Islet of Langerhans (tissue), 1 donor: Measurements from ENCODE around the gene AGO1.
"Not testable (repeated sequence)": the region's sequence is repeated elsewhere in the genome, so short reads cannot be mapped to it uniquely, and the experiment has no call there.

Source experiments
- FAIRE-seq: peaks from one replicate; lab custom pipeline; 2011; peaks lifted over from hg19 to GRCh38; lab: Jason Lieb, UNC

The AGO1 gene

GRCh38 chr1:35869245-35869950 lies 13.6 kb upstream of the AGO1 start:
- FAIRE-seq: not testable (repeated sequence)

DNA sequence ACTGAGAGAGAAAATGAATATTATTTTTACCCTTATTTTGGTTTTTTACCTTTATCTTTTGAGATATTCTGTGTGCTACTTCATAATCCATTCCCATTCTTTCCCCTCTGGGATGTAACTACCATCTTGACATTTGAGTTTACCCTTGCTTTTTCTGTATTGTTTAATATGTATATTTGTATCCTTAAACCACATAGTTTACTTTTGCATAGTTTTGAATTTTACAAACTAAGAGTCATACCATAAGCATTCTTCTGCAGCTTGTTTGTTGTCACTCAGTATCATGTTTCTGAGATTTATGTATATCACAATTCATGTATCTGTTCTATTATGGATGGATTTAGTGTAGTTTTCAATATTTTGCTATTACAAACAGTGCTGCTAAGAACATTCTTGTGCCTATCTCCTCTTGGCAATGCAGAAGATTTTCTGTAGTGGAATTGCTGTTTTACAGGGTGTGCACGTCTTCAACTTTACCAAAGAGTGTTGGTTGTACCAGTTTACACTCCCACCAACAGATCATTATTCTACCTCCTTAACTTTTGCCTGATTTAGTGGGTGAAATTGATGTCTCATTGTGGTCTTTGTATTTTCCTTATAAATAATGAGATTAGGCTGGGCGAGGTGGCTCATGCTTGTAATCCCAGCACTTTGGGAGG lies 12.2 kb upstream of the AGO1 start:
- FAIRE-seq: no peak

- FAIRE-seq: no peak
Observed at GRCh38 chr1:35873243-35873750, 9.7 kb upstream of the AGO1 start.

GRCh38 chr1:35874115-35874514 lies 8.9 kb upstream of the AGO1 start:
- not testable (repeated sequence) for FAIRE-seq

- no peak for FAIRE-seq
Observed at GRCh38 chr1:35876988-35877387, 6.0 kb upstream of the AGO1 start.

- no peak for FAIRE-seq
Observed at GRCh38 chr1:35881850-35882273, 1.1 kb upstream of the AGO1 start.

GRCh38 chr1:35882586-35882944 lies 444 bp upstream of the AGO1 start:
- no peak for FAIRE-seq

DNA sequence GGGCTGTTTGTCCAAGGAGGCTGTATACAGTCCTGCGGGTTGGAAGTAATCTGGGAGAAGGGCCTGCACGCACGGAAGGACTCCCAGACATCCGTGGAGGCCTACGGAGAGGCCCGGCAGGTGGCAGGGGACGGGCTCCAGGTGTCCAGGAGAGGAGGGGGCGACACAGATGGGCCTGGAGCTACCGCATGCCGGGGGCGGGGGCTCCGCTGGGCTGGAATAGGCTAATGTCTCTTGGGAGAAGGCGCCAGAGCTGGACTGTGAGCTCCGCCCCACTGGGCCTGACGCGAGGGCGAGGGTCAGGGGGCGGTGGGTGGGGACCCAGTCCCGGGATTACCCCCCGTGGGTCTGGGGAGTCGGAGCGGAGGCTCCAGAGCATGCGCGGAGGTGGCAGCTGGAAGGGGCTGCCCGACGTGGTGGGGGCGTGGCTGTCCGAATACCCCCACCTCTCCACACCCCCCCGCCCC lies 659 bp downstream of the AGO1 start:
- FAIRE-seq: no peak

DNA sequence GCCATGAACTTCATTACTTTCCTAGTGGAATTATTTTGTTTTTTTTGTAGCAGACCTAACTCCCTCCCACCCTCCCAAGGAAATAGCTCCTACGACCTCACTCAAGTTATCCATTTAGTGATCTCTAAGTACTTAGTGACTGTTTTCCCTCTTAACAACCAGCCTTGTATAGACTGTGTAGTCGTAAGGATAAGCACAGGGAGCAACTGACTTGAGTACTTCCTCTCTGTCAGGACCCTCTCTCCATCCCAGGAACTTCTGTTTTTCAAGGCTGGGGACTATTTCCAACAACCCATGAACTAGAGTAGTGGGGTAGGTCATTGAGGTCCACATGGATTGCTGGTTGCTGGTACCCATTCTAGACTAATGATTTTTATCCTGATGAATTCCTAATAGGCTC lies 1.9 kb downstream of the AGO1 start:
- FAIRE-seq: no peak

GRCh38 chr1:35885961-35886558 lies 3.1 kb downstream of the AGO1 start:
- FAIRE-seq: no peak

DNA sequence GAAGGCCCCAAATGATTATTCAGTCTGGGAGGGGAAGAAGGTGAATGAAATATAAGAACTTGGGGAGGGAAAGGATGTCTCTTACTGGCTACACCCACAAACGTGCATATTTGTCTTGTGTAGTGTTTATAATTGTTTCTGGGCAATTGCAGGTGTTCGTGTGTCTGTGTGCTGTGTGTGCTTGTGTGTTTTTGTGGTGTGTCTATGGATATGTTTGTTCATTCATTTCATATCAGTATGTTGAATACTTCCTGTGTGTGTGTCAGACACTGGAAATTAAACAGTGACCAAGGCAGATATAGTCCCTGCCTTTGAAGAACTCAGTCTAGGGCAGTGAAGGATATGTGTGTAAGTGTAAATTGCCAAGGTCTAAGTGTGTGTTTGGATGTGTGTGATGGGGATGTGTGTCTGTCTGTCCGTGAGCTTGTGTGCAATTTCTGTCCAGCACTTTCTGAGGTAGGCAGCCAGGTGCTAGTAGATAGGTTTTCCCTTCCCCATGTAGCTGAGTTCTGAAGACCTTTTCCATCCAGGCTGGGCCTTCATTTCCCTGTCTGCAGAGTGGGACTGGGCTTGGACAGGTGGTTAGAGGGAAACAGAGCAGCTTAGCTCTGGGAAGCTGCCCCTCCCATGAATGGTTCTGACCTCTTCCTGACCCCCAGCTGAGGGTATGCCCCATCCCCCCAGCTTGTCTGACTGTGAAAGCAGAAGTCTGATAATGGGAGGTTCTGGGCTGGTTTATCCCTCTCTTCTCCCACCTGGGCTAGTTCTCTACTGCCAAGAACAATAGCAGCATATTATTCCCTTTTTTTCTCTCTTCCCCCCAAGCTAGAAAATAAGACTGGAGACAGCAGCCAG lies 3.8 kb downstream of the AGO1 start:
- no peak for FAIRE-seq

- no peak for FAIRE-seq
Observed at GRCh38 chr1:35887508-35887907, 4.5 kb downstream of the AGO1 start.

GRCh38 chr1:35888255-35888654 lies 5.2 kb downstream of the AGO1 start:
- FAIRE-seq: no peak

- not testable (repeated sequence) for FAIRE-seq
Observed at GRCh38 chr1:35888981-35889380, 6.0 kb downstream of the AGO1 start.

- no peak for FAIRE-seq
Observed at GRCh38 chr1:35893051-35893879, 10.3 kb downstream of the AGO1 start.

DNA sequence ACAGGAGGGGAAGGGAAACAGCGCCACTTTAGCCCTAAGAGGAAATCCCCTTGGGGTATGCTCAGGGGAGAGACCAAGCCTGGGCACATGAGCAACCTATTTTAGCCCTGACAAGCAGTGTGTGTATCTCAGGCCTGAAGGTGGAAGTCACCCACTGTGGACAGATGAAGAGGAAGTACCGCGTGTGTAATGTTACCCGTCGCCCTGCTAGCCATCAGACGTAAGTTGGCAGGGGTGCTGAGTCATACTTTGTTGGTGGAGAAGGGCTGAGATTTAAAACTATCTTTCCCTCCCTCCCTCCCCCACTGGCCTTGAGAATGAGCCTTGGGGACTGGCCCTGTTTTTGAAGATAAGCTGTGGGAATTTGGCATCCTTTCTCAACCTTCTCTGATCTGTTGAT lies 11.2 kb downstream of the AGO1 start:
- no peak for FAIRE-seq

- FAIRE-seq: no peak
Observed at GRCh38 chr1:35894656-35895055, 11.6 kb downstream of the AGO1 start.

- FAIRE-seq: no peak
Observed at GRCh38 chr1:35899941-35900340, 16.9 kb downstream of the AGO1 start.

- FAIRE-seq: no peak
Observed at GRCh38 chr1:35901235-35901634, 18.2 kb downstream of the AGO1 start.

DNA sequence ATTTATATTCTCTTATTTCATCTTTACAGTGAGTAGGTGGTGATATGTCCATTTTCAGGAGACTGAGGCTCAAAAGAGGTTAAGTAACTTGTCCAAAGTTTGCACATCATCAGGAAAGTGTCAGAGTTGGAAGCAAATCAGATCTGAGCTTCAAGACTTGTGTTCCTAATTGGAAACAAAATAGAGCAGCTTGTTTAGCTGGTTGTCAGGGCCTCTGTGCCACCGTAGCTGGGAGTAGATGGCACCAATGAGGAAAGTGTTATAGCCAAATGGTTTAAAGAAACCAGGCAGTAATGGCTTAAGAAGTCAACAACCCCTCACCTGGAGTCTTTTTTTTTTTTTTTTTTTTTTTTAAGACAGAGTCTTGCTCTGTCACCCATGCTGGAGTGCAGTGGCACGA lies 19.7 kb downstream of the AGO1 start:
- no peak for FAIRE-seq

GRCh38 chr1:35914717-35915116 lies 31.7 kb downstream of the AGO1 start:
- no peak for FAIRE-seq

DNA sequence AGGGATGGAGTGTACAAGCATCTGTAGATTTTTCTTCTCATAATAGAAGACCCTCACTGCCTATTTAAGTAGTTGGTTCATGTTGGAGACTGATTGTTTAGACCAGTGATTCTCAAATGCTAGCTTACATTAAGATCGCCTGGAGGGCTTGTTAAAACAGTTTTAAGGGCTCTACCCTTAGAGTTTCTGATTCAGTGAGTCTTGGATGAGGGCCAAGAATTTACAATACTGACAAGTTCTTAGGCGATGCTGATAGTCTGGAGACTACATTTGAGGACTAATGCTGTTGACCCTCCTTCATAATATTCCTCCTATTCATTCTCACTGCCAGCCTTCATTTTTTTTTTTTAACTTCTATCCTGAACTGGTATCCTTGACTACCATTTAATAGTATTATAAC lies 32.7 kb downstream of the AGO1 start:
- no peak for FAIRE-seq
